Activated naive CD8-positive, alpha-beta T cell treated with anti-CD3 and anti-CD28 coated beads for 36 hours (primary cell): ENCODE measurements around the gene SCGB2B2. TPM values are rescaled to one million over a fixed set of nuclear protein-coding genes. Genes with fewer than 3 reads are reported as not detected.
A peak's percentile ranks its signal among the peaks of the same experiment; 100 is the strongest.
"Not testable (repeated sequence)": the region's sequence is repeated elsewhere in the genome, so short reads cannot be mapped to it uniquely, and the experiment has no call there.

Source experiments
- DNase-seq: peaks from one replicate; pipeline ENCODE4 v3.0.0; 2021
- H3K27ac Mint-ChIP-seq: one replicate; pipeline ENCODE4 v1.8.0; 2022; ENCODE audit warnings: mild to moderate bottlenecking, moderate library complexity, mixed read lengths
- H3K27me3 Mint-ChIP-seq: one replicate; pipeline ENCODE4 v1.8.0; 2022; ENCODE audit warnings: mild to moderate bottlenecking, mixed read lengths
- H3K36me3 Mint-ChIP-seq: one replicate; pipeline ENCODE4 v1.8.0; 2021; ENCODE audit warnings: mild to moderate bottlenecking, mixed read lengths
- H3K4me1 Mint-ChIP-seq: one replicate; pipeline ENCODE4 v1.8.0; 2021; ENCODE audit warnings: mixed read lengths
- H3K4me3 Mint-ChIP-seq: one replicate; pipeline ENCODE4 v1.8.0; 2022; ENCODE audit warnings: mild to moderate bottlenecking, moderate library complexity, mixed read lengths
- H3K9me3 Mint-ChIP-seq: one replicate; pipeline ENCODE4 v1.8.0; 2022; ENCODE audit warnings: mixed read lengths
- total RNA-seq, 2 experiments: library from RNA; stranded (reverse); gene quantifications; one replicate each; pipeline ENCODE4 v1.2.3, GENCODE V29; 2021

SCGB2B2 gene
- total RNA-seq: under 1 TPM; 0.27 to 0.40 TPM

GRCh38 chr19:34676697-34677385, at the start of gene SCGB2B2:
SCGB2B2 (minus strand) TSS chr19:34677159; CDS start chr19:34594563, 82,596 bp downstream.
- H3K27ac Mint-ChIP-seq: peak within 1 kb of the TSS; percentile 99

GRCh38 chr19:34725400-34725799, 48.4 kb upstream of the SCGB2B2 start:
- no peaks in the 10 kb centered on the region for H3K4me1 Mint-ChIP-seq

More at GRCh38 chr19:34676697-34677385, at the start of gene SCGB2B2:
- Mint-ChIP-seq H3K9me3 (peaks cover 20% of the 10 kb centered on the region), H3K27me3 (peaks cover 13% of the 10 kb centered on the region), H3K4me1 (peaks cover 22% of the 10 kb centered on the region), H3K36me3 (peaks cover 57% of the 10 kb centered on the region), H3K4me3 (peak within 1 kb of the TSS; percentile 100)
- DNase-seq: peak; percentile 63

GRCh38 chr19:34722353-34722752, 45.4 kb upstream of the SCGB2B2 start:
- Mint-ChIP-seq H3K27me3 (peaks cover 27% of the 10 kb centered on the region), H3K9me3 (no peaks in the 10 kb centered on the region), H3K4me3 (no peak overlapping the region), H3K36me3 (no peaks in the 10 kb centered on the region), H3K27ac (no peak overlapping the region), H3K4me1 (no peaks in the 10 kb centered on the region)
- DNase-seq: no peak

More at GRCh38 chr19:34725400-34725799, 48.4 kb upstream of the SCGB2B2 start:
- H3K27me3 Mint-ChIP-seq: peaks cover 29% of the 10 kb centered on the region
- H3K4me3 Mint-ChIP-seq: no peak overlapping the region
- H3K9me3 Mint-ChIP-seq: no peaks in the 10 kb centered on the region
- no peak for DNase-seq
- no peak overlapping the region for H3K27ac Mint-ChIP-seq
- H3K36me3 Mint-ChIP-seq: no peaks in the 10 kb centered on the region

GRCh38 chr19:34715357-34715756, 38.4 kb upstream of the SCGB2B2 start:
- H3K27ac Mint-ChIP-seq: no peak overlapping the region
- H3K36me3 Mint-ChIP-seq: peaks cover 7% of the 10 kb centered on the region
- no peak for DNase-seq
- no peak overlapping the region for H3K4me3 Mint-ChIP-seq
- peaks cover 1% of the 10 kb centered on the region for H3K4me1 Mint-ChIP-seq
- peaks cover 25% of the 10 kb centered on the region for H3K27me3 Mint-ChIP-seq
- peaks cover 13% of the 10 kb centered on the region for H3K9me3 Mint-ChIP-seq

- H3K27me3 Mint-ChIP-seq: peaks cover 31% of the 10 kb centered on the region
- H3K4me1 Mint-ChIP-seq: peaks cover 1% of the 10 kb centered on the region
- DNase-seq: no peak
- H3K27ac Mint-ChIP-seq: no peak overlapping the region
- H3K9me3 Mint-ChIP-seq: peaks cover 13% of the 10 kb centered on the region
- H3K4me3 Mint-ChIP-seq: no peak overlapping the region
- H3K36me3 Mint-ChIP-seq: peaks cover 7% of the 10 kb centered on the region
Measured at GRCh38 chr19:34713262-34713637, 36.3 kb upstream of the SCGB2B2 start.

GRCh38 chr19:34712395-34713261, 35.7 kb upstream of the SCGB2B2 start:
- DNase-seq: peak; percentile 36
- Mint-ChIP-seq H3K36me3 (peaks cover 7% of the 10 kb centered on the region), H3K27ac (no peak overlapping the region), H3K4me3 (no peak overlapping the region), H3K27me3 (peaks cover 31% of the 10 kb centered on the region), H3K9me3 (peaks cover 13% of the 10 kb centered on the region), H3K4me1 (peaks cover 1% of the 10 kb centered on the region)

GRCh38 chr19:34711890-34712289, 34.9 kb upstream of the SCGB2B2 start:
- Mint-ChIP-seq H3K9me3 (peaks cover 13% of the 10 kb centered on the region), H3K27ac (no peak overlapping the region), H3K36me3 (peaks cover 7% of the 10 kb centered on the region), H3K4me1 (peaks cover 1% of the 10 kb centered on the region), H3K4me3 (no peak overlapping the region), H3K27me3 (peaks cover 27% of the 10 kb centered on the region)
- no peak for DNase-seq

- no peak for DNase-seq
- Mint-ChIP-seq H3K27ac (no peak overlapping the region), H3K36me3 (peaks cover 7% of the 10 kb centered on the region), H3K27me3 (peaks cover 31% of the 10 kb centered on the region), H3K4me1 (peaks cover 1% of the 10 kb centered on the region), H3K9me3 (peaks cover 11% of the 10 kb centered on the region), H3K4me3 (no peak overlapping the region)
Measured at GRCh38 chr19:34707661-34708060, 30.7 kb upstream of the SCGB2B2 start.

- no peaks in the 10 kb centered on the region for H3K4me1 Mint-ChIP-seq
- no peak overlapping the region for H3K4me3 Mint-ChIP-seq
- H3K9me3 Mint-ChIP-seq: peaks cover 20% of the 10 kb centered on the region
Measured at GRCh38 chr19:34692549-34692948, 15.6 kb upstream of the SCGB2B2 start.

GRCh38 chr19:34690372-34690771, 13.4 kb upstream of the SCGB2B2 start:
- Mint-ChIP-seq H3K36me3 (peaks cover 13% of the 10 kb centered on the region), H3K27me3 (peaks cover 40% of the 10 kb centered on the region), H3K9me3 (peaks cover 42% of the 10 kb centered on the region), H3K4me3 (no peak overlapping the region), H3K27ac (no peak overlapping the region), H3K4me1 (no peaks in the 10 kb centered on the region)
- no peak for DNase-seq

More at GRCh38 chr19:34692549-34692948, 15.6 kb upstream of the SCGB2B2 start:
- Mint-ChIP-seq H3K27me3 (peaks cover 46% of the 10 kb centered on the region), H3K27ac (no peak overlapping the region), H3K36me3 (peaks cover 4% of the 10 kb centered on the region)
- no peak for DNase-seq

GRCh38 chr19:34688592-34688991, 11.6 kb upstream of the SCGB2B2 start:
- Mint-ChIP-seq H3K4me1 (no peaks in the 10 kb centered on the region), H3K36me3 (peaks cover 30% of the 10 kb centered on the region), H3K27me3 (peaks cover 23% of the 10 kb centered on the region), H3K4me3 (no peak overlapping the region), H3K9me3 (peaks cover 50% of the 10 kb centered on the region), H3K27ac (no peak overlapping the region)
- no peak for DNase-seq

GRCh38 chr19:34687348-34687747, 10.4 kb upstream of the SCGB2B2 start:
- no peak for DNase-seq
- Mint-ChIP-seq H3K9me3 (peaks cover 59% of the 10 kb centered on the region), H3K27ac (no peak overlapping the region), H3K36me3 (peaks cover 41% of the 10 kb centered on the region), H3K4me1 (no peaks in the 10 kb centered on the region), H3K27me3 (peaks cover 13% of the 10 kb centered on the region), H3K4me3 (no peak overlapping the region)

- H3K27me3 Mint-ChIP-seq: peaks cover 5% of the 10 kb centered on the region
- no peaks in the 10 kb centered on the region for H3K4me1 Mint-ChIP-seq
- H3K27ac Mint-ChIP-seq: no peak overlapping the region
- H3K36me3 Mint-ChIP-seq: peaks cover 49% of the 10 kb centered on the region
- no peak for DNase-seq
- H3K9me3 Mint-ChIP-seq: peaks cover 60% of the 10 kb centered on the region
- H3K4me3 Mint-ChIP-seq: no peak overlapping the region
Measured at GRCh38 chr19:34686455-34686854, 9.5 kb upstream of the SCGB2B2 start.

- Mint-ChIP-seq H3K36me3 (peaks cover 58% of the 10 kb centered on the region), H3K9me3 (peaks cover 61% of the 10 kb centered on the region)
- H3K4me3 Mint-ChIP-seq, H3K4me1 Mint-ChIP-seq, H3K27me3 Mint-ChIP-seq, DNase-seq, H3K27ac Mint-ChIP-seq: not testable (repeated sequence)
Measured at GRCh38 chr19:34685266-34685665, 8.3 kb upstream of the SCGB2B2 start.

- no peak overlapping the region for H3K27ac Mint-ChIP-seq
- H3K9me3 Mint-ChIP-seq: peaks cover 49% of the 10 kb centered on the region
- peaks cover 86% of the 10 kb centered on the region for H3K36me3 Mint-ChIP-seq
- peaks cover 20% of the 10 kb centered on the region for H3K4me1 Mint-ChIP-seq
- H3K27me3 Mint-ChIP-seq: peaks cover 9% of the 10 kb centered on the region
- DNase-seq: no peak
- no peak overlapping the region for H3K4me3 Mint-ChIP-seq
Measured at GRCh38 chr19:34681478-34681877, 4.5 kb upstream of the SCGB2B2 start.
